Lower leg skin (tissue), 3 donors: ENCODE measurements around the gene CCDC51.

Experiments
- CTCF ChIP-seq, 3 donors: fragments of 450-650 bp; IDR thresholded peaks; one replicate each; pipeline ENCODE4 v1.5.1; 2016; ENCODE audit warnings: antibody characterized with exemption in 3 of 3, mild to moderate bottlenecking in 3 of 3, moderate library complexity in 2 of 3
- POLR2A ChIP-seq, 2 donors: fragments of 450-650 bp; IDR thresholded peaks; one replicate each; pipeline ENCODE4 v1.6.1; 2016 to 2017; ENCODE audit warnings: antibody characterized with exemption in 2 of 2, mild to moderate bottlenecking in 1 of 2, moderate library complexity in 1 of 2

- no peak for TF ChIP-seq CTCF (IDR thresholded peaks at IDR 0.05)
- TF ChIP-seq POLR2A (IDR thresholded peaks at IDR 0.05), result no peak
These were observed 22.3 kb downstream of the CCDC51 start for GRCh38 chr3:48417529-48418108.
